Loucy (cell line): ENCODE measurements around the gene STK33.

Experiments used
- EZH2phosphoT487 ChIP-seq: fragments of 200-600 bp; IDR thresholded peaks from 2 replicates; pipeline ENCODE4 v1.6.1; 2018; ENCODE audit warnings: antibody characterized with exemption, mild to moderate bottlenecking, moderate library complexity, borderline replicate concordance
- TF ChIP-seq, protein P1 (sequence below): fragments of 200-600 bp; sonication (generic); conservative IDR thresholded peaks from 2 replicates; pipeline ENCODE4 v1.5.1; 2014; ENCODE audit warnings: mild to moderate bottlenecking, antibody characterized with exemption, low read length

DNA sequence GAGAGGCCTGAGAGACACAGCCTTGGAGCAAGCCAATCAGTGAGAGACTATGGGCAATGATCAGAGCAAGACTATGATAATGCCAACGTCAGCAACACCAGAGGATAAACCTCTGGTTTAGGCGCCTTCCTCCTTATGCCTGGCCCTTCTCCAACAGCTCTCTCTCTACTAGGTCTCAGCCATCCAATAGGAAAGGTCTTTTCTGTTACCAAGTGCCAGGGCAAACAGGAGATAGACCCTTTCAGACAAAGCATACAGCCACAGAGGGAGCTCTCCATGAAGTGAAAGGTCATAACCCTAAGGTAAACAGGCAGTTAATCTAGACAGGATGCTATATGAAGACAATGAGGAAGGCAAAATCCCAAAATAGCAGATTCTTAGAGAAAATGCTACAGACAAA, 9.5 kb downstream of the STK33 start:
- no peak for TF ChIP-seq EZH2phosphoT487
- TF ChIP-seq, protein P1, sequence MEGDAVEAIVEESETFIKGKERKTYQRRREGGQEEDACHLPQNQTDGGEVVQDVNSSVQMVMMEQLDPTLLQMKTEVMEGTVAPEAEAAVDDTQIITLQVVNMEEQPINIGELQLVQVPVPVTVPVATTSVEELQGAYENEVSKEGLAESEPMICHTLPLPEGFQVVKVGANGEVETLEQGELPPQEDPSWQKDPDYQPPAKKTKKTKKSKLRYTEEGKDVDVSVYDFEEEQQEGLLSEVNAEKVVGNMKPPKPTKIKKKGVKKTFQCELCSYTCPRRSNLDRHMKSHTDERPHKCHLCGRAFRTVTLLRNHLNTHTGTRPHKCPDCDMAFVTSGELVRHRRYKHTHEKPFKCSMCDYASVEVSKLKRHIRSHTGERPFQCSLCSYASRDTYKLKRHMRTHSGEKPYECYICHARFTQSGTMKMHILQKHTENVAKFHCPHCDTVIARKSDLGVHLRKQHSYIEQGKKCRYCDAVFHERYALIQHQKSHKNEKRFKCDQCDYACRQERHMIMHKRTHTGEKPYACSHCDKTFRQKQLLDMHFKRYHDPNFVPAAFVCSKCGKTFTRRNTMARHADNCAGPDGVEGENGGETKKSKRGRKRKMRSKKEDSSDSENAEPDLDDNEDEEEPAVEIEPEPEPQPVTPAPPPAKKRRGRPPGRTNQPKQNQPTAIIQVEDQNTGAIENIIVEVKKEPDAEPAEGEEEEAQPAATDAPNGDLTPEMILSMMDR, result no peak
